ENCODE data around the gene SRGAP3. TPM values are rescaled to one million over a fixed set of nuclear protein-coding genes. Genes with fewer than 3 reads are reported as not detected.

The SRGAP3 gene
- total RNA-seq, 4 donors from 2014 or later, result 2.0 to 6.9 (median 4.8) TPM

GRCh38 chr3:8966820-8967348, 282.6 kb downstream of the SRGAP3 start:
- Histone ChIP-seq H3K9me3 (no peaks in the 10 kb centered on the region), H3K27ac (no peak overlapping the region), H3K36me3 (no peaks in the 10 kb centered on the region), H3K27me3 (peaks cover 23% of the 10 kb centered on the region), H3K4me1 (peaks cover 3 to 16% (median 6%) of the 10 kb centered on the region in 3 donors), H3K4me3 (no peak overlapping the region)
- TF ChIP-seq POLR2A (IDR thresholded peaks at IDR 0.05) (no peak), EP300 (IDR thresholded peaks at IDR 0.05) (no peak)
- 83% methylated on average over 3 of the region's 3 CpGs; no CpG with 5 or more reads in 1 of the 2 donors for WGBS, 2 donors (ENCODE audit: low coverage in 1 of 2)
- ATAC-seq, result no peak

- TF ChIP-seq EP300 (IDR thresholded peaks at IDR 0.05) (no peak), CTCF (IDR thresholded peaks at IDR 0.05) (no peak), POLR2A (IDR thresholded peaks at IDR 0.05) (no peak), POLR2AphosphoS5 (IDR thresholded peaks at IDR 0.05) (no peak)
- 78 to 83% methylated on average over 2 of the region's 2 CpGs for WGBS, 2 donors (ENCODE audit: low coverage in 1 of 2)
- ATAC-seq, result no peak
- Histone ChIP-seq H3K4me3 (no peak overlapping the region), H3K4me1 (peaks cover 3 to 20% (median 6%) of the 10 kb centered on the region in 3 donors), H3K36me3 (no peaks in the 10 kb centered on the region), H3K27ac (no peak overlapping the region), H3K27me3 (peaks cover 23% of the 10 kb centered on the region), H3K9me3 (no peaks in the 10 kb centered on the region)
These were observed 283.2 kb downstream of the SRGAP3 start for GRCh38 chr3:8966150-8966819.

GRCh38 chr3:8964436-8965370, 284.7 kb downstream of the SRGAP3 start:
- Histone ChIP-seq H3K27me3 (peaks cover 15% of the 10 kb centered on the region), H3K27ac (no peak overlapping the region), H3K9me3 (no peaks in the 10 kb centered on the region), H3K36me3 (no peaks in the 10 kb centered on the region), H3K4me1 (peaks cover 3 to 20% (median 6%) of the 10 kb centered on the region in 3 donors), H3K4me3 (no peak overlapping the region)
- TF ChIP-seq POLR2A (IDR thresholded peaks at IDR 0.05) (no peak), CTCF (IDR thresholded peaks at IDR 0.05) (no peak), POLR2AphosphoS5 (IDR thresholded peaks at IDR 0.05) (no peak), EP300 (IDR thresholded peaks at IDR 0.05) (no peak)
- no peak for ATAC-seq
- WGBS, 2 donors (ENCODE audit: low coverage in 1 of 2), result 68 to 69% methylated on average over 7 to 9 of the region's 11 CpGs

- peak; percentile 98 for ATAC-seq
- 0% methylated on average over 3 to 17 of the region's 45 CpGs for WGBS, 2 donors (ENCODE audit: low coverage in 1 of 2)
- no peak for TF ChIP-seq EP300 (IDR thresholded peaks at IDR 0.05)
- peak; percentile 74 for TF ChIP-seq POLR2AphosphoS5 (IDR thresholded peaks at IDR 0.05)
- TF ChIP-seq POLR2A (IDR thresholded peaks at IDR 0.05), result no peak
- no peak for TF ChIP-seq CTCF (IDR thresholded peaks at IDR 0.05)
- H3K4me1 ChIP-seq, result peaks cover 3 to 20% (median 6%) of the 10 kb centered on the region in 3 donors
- H3K9me3 ChIP-seq, result no peaks in the 10 kb centered on the region
- H3K4me3 ChIP-seq, result peak within 1 kb of the TSS; percentile 67 to 99
- H3K27ac ChIP-seq, result peak within 1 kb of the TSS; percentile 56 to 82 (median 80)
- H3K27me3 ChIP-seq, result peaks cover 2% of the 10 kb centered on the region
- H3K36me3 ChIP-seq, result peaks cover 0 to 4% of the 10 kb centered on the region in 2 donors
These were observed 286.2 kb downstream of the SRGAP3 start, which contains the start of gene RAD18 for GRCh38 chr3:8963137-8963853. Gene RAD18 (minus strand): TSS chr3:8963472. CDS start chr3:8963385, 87 bp downstream.

All from gastroesophageal sphincter (tissue), 4 donors.